HepG2 (cell line): ENCODE data around the gene CNGA2. TPM values are rescaled to one million over a fixed set of nuclear protein-coding genes. Genes with fewer than 3 reads are reported as not detected.

Source experiments
- ATAC-seq: fragments of 200-7000 bp; cut with Tn5 transposase; 3 replicates; pipeline ENCODE4 v1.9.1; 2020; ENCODE audit warnings: mild to moderate bottlenecking, moderate library complexity
- BruUV-seq: library from RNA; stranded (reverse); fragments of 400-500 nt; replicated peaks from 2 replicates; lab custom pipeline; 2021; lab: Mats Ljungman, UMichigan
- CTCF ChIA-PET: fragments of 300-600 bp; formaldehyde crosslinking; extraction: SDS; loops from one replicate; lab custom pipeline; 2021; ENCODE audit warnings: low total read pairs, inconsistent platforms, low intra/inter-chr PET ratio; lab: Yijun Ruan, JAX
- POLR2A ChIA-PET: fragments of 350-600 bp; sonication (Branson Sonifier 250); formaldehyde crosslinking; loops from one replicate; lab custom pipeline; 2020; ENCODE audit warnings: antibody characterized with exemption, inconsistent platforms; lab: Yijun Ruan, JAX
- DNase-seq: peaks from one replicate; pipeline ENCODE4 v3.0.0-alpha.2; 2015; ENCODE audit warnings: low spot score
- FAIRE-seq: peaks from 3 replicates; lab custom pipeline; 2011; peaks lifted over from hg19 to GRCh38; lab: Jason Lieb, UNC
- H2AFZ ChIP-seq: one replicate; pipeline ENCODE4 v1.6.1; 2011; ENCODE audit warnings: low read length, inconsistent platforms
- H3K27ac ChIP-seq: fragments of 300-600 bp; 3 replicates; pipeline ENCODE4 v1.8.0; 2011; ENCODE audit warnings: mixed run types, mild to moderate bottlenecking, mixed read lengths, low read length, inconsistent platforms; ENCODE audit not compliant: insufficient read depth; ENCODE audit errors: extremely low read length
- H3K27me3 ChIP-seq, 2 experiments: fragments of 200-600 bp in 1 of 2; 2 replicates in 1 of 2; 3 replicates in 1 of 2; pipeline versions ENCODE4 v1.6.0 to v1.8.0; 2011; ENCODE audit warnings: low read length in 2 of 2, mild to moderate bottlenecking in 2 of 2, moderate library complexity in 2 of 2, inconsistent platforms in 1 of 2; ENCODE audit not compliant: insufficient read depth in 2 of 2, control insufficient read depth in 1 of 2
- H3K36me3 ChIP-seq, 2 experiments: fragments of 200-600 bp in 1 of 2; replicated peaks in 1 of 2; 2 replicates in 1 of 2; 3 replicates in 1 of 2; pipeline versions ENCODE4 v1.5.1 to v1.8.0; 2011; ENCODE audit warnings: low read length in 2 of 2, inconsistent platforms in 1 of 2; ENCODE audit not compliant: insufficient read depth in 2 of 2, control insufficient read depth in 1 of 2
- H3K4me1 ChIP-seq: 2 replicates; pipeline ENCODE4 v1.5.1; 2012; ENCODE audit warnings: low read length, inconsistent platforms; ENCODE audit not compliant: insufficient read depth
- H3K4me2 ChIP-seq: 2 replicates; pipeline ENCODE4 v1.6.0; 2011; ENCODE audit warnings: low read depth, low read length, inconsistent platforms
- H3K4me3 ChIP-seq, 3 experiments: fragments of 200-600 bp in 1 of 3; sonication (generic), shearing (Covaris generic) in 1 of 3; replicated peaks in 1 of 3; 2 replicates each; pipeline ENCODE4 v1.5.1; 2011 to 2016; ENCODE audit warnings: low read length in 3 of 3, inconsistent platforms in 2 of 3, low read depth in 2 of 3, mild to moderate bottlenecking in 2 of 3, control low read depth in 1 of 3, mixed read lengths in 1 of 3; ENCODE audit not compliant: insufficient read depth in 1 of 3
- H3K79me2 ChIP-seq: one replicate; pipeline ENCODE4 v1.6.1; 2011; ENCODE audit warnings: low read length, inconsistent platforms; ENCODE audit not compliant: insufficient read depth
- H3K9ac ChIP-seq: 2 replicates; pipeline ENCODE4 v1.6.0; 2011; ENCODE audit warnings: mild to moderate bottlenecking, low read depth, low read length, inconsistent platforms; ENCODE audit not compliant: insufficient read depth
- H3K9me3 ChIP-seq: 2 replicates; pipeline ENCODE4 v1.5.1; 2012; ENCODE audit warnings: mild to moderate bottlenecking, low read length
- H4K20me1 ChIP-seq: 2 replicates; pipeline ENCODE4 v1.6.0; 2011; ENCODE audit warnings: inconsistent platforms, mild to moderate bottlenecking, low read length, moderate library complexity; ENCODE audit not compliant: insufficient read depth
- CHD2 ChIP-seq: IDR thresholded peaks from 2 replicates; pipeline ENCODE4 v1.6.1; 2011; ENCODE audit warnings: low read depth, low read length, improper control_type of control experiment
- GMEB1 ChIP-seq: sonication (generic); formaldehyde crosslinking; IDR thresholded peaks from 2 replicates; pipeline ENCODE4 v1.5.1; 2020; ENCODE audit warnings: missing genetic modification reagents, mild to moderate bottlenecking, borderline replicate concordance
- HOMEZ ChIP-seq: IDR thresholded peaks from 2 replicates; pipeline ENCODE4 v1.6.1; 2016; ENCODE audit warnings: low read depth
- KDM2A ChIP-seq: sonication (generic); formaldehyde crosslinking; IDR thresholded peaks from 2 replicates; pipeline ENCODE4 v1.4.0; 2020; ENCODE audit warnings: low read depth, missing genetic modification reagents, borderline replicate concordance
- KLF16 ChIP-seq, 2 experiments: sonication (generic) in 1 of 2; formaldehyde crosslinking in 1 of 2; IDR thresholded peaks; 2 replicates each; pipeline versions ENCODE4 v1.6.1 to v1.8.0; 2016 to 2023; ENCODE audit warnings: missing genetic modification reagents in 2 of 2, missing compliant biosample characterization in 1 of 2
- MAZ ChIP-seq, 2 experiments: sonication (generic) in 1 of 2; formaldehyde crosslinking in 1 of 2; IDR thresholded peaks; 2 replicates each; pipeline versions ENCODE4 v1.5.0 to v1.6.1; 2012 to 2020; ENCODE audit warnings: low read depth in 2 of 2, mild to moderate bottlenecking in 2 of 2, borderline replicate concordance in 1 of 2, improper control_type of control experiment in 1 of 2, low read length in 1 of 2, missing genetic modification reagents in 1 of 2, moderate library complexity in 1 of 2
- NR3C1 ChIP-seq: sonication (generic); formaldehyde crosslinking; IDR thresholded peaks from 2 replicates; pipeline ENCODE4 v1.4.0; 2020; ENCODE audit warnings: missing genetic modification reagents
- RNF2 ChIP-seq: fragments of 450-650 bp; conservative IDR thresholded peaks from 2 replicates; pipeline ENCODE4 v1.6.1; 2016; ENCODE audit warnings: low read depth
- SIN3B ChIP-seq: fragments of 150-350 bp; IDR thresholded peaks from 2 replicates; pipeline ENCODE4 v1.6.1; 2014; ENCODE audit warnings: low read length
- TOPORS ChIP-seq: sonication (generic); formaldehyde crosslinking; IDR thresholded peaks from 2 replicates; pipeline ENCODE4 v1.8.0; 2023; ENCODE audit warnings: mild to moderate bottlenecking, missing genetic modification reagents
- ZNF264 ChIP-seq: sonication (generic); formaldehyde crosslinking; IDR thresholded peaks from 2 replicates; pipeline ENCODE4 v1.4.0; 2020; ENCODE audit warnings: missing genetic modification reagents
- ZNF337 ChIP-seq: sonication (generic); formaldehyde crosslinking; IDR thresholded peaks from 2 replicates; pipeline ENCODE4 v1.5.1; 2020; ENCODE audit warnings: missing genetic modification reagents, low read depth, mild to moderate bottlenecking, borderline replicate concordance
- ZSCAN21 ChIP-seq: sonication (generic); formaldehyde crosslinking; IDR thresholded peaks from 2 replicates; pipeline ENCODE4 v1.8.0; 2022; ENCODE audit warnings: mild to moderate bottlenecking, missing genetic modification reagents, moderate library complexity, borderline replicate concordance
- whole genome bisulfite sequencing: methylation state at CpG from one replicate; pipeline ENCODE4 v1.1.6; 2017; ENCODE audit warnings: low lambda C conversion rate; 5-methylcytosine and 5-hydroxymethylcytosine counted together
- in situ Hi-C: cut with HindIII; loops from 2 replicates; pipeline ENCODE4 v1.10.0; 2017; ENCODE audit warnings: low pct_unique_long_range_greater_than_20kb; ENCODE audit not compliant: extremely low pct_ligation_motif_present
- intact Hi-C: fragments of 100-400 bp; cut with micrococcal nuclease; formaldehyde crosslinking; loops from one replicate; pipeline ENCODE4 v1.10.0; 2022; ENCODE audit not compliant: unreplicated experiment
- polyA plus RNA-seq, 8 experiments: library from polyadenylated mRNA; depleted of rRNA in 3 of 8; stranded (reverse) in 7 of 8; unstranded in 1 of 8; fragments of >200 nt; fragmentation: Illumina TruSeq in 4 of 8; extraction: Trizol in 4 of 8; gene quantifications; 2 replicates each; pipeline versions ENCODE4 v1.2.1 to v1.2.3, GENCODE V29; 2011 to 2016; ENCODE audit warnings: low read depth in 4 of 8, missing spikeins in 1 of 8, mixed read lengths in 1 of 8; ENCODE audit not compliant: insufficient read depth in 1 of 8
- total RNA-seq, 5 experiments: library from RNA; depleted of rRNA; stranded (reverse); fragments of >200 nt; fragmentation: Illumina TruSeq; extraction: Trizol; gene quantifications; 2 replicates each; pipeline ENCODE4 v1.2.3, GENCODE V29; 2016; ENCODE audit warnings: low read depth in 1 of 5

Gene CNGA2
- total and polyA plus RNA-seq, 2 of the 13 experiments (the other 11 are each of a cell fraction or from before 2014, with no cell fraction given): not detected

DNA sequence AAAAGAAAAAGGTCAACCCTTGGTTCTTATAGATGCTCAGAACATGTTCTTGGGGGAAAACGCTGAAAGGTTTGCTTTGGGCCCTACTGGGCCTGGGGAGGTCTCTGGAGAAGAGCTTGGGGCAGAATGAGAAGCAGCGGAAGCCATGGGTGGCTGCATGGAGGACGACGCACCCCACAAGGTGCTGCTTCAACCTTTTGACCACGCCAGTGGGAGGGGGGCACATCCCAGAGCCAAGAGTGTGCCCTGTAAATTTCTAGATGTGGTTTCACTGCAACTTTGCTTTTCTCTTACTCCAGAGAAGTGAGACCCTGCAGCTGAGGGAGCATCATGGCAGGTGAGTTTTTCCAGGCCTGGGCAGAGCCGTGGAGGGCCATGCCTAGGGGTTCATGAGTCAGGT lies 36.1 kb upstream of the CNGA2 start:
- Histone ChIP-seq H3K4me1 (no peaks in the 10 kb centered on the region), H3K79me2 (no peaks in the 10 kb centered on the region), H3K27me3 (no peaks in the 10 kb centered on the region), H3K4me3 (no peak overlapping the region), H3K4me2 (no peak overlapping the region), H3K9me3 (no peaks in the 10 kb centered on the region), H3K27ac (no peak overlapping the region), H3K36me3 (no peaks in the 10 kb centered on the region), H4K20me1 (no peaks in the 10 kb centered on the region), H3K9ac (no peak overlapping the region), H2AFZ (no peak overlapping the region)
- TF ChIP-seq TOPORS (no peak), HOMEZ (CRISPR knock-in tag) (no peak), KDM2A (CRISPR knock-in tag) (no peak), ZNF264 (no peak), GMEB1 (CRISPR knock-in tag) (no peak), ZNF337 (no peak), RNF2 (no peak), CHD2 (no peak), ZSCAN21 (CRISPR knock-in tag) (no peak), MAZ (IDR thresholded peaks at IDR 0.05; ENCODE audit: borderline replicate concordance, low read depth, low read length) (no peak), MAZ (CRISPR knock-in tag; IDR thresholded peaks at IDR 0.05; ENCODE audit: low read depth) (no peak), NR3C1 (CRISPR knock-in tag) (no peak), KLF16 (CRISPR knock-in tag; IDR thresholded peaks at IDR 0.05) (no peak), SIN3B (no peak)
- DNase-seq: no peak
- ChIA-PET CTCF (no interaction called here), POLR2A (no interaction called here)
- no peak for FAIRE-seq
- whole genome bisulfite sequencing: 10% methylated on average over 1 of the region's 6 CpGs
- no peak for ATAC-seq
- in situ Hi-C loops (loop anchor here (25.0 kb wide), 1 partner anchor 186 kb away; no protein-coding TSS in a partner anchor), intact Hi-C loops (no loop called here)
- no TSS peak for BruUV-seq
